Left ventricle myocardium inferior (tissue), 1 donor: Measurements from ENCODE around the gene MEGF8. TPM values are rescaled to one million over a fixed set of nuclear protein-coding genes. Genes with fewer than 3 reads are reported as not detected.

Source experiments
- DNase-seq: peaks from one replicate; pipeline ENCODE4 v3.0.0-alpha.2; 2020
- H3K27ac ChIP-seq: fragments of 200-600 bp; replicated peaks from 2 replicates; pipeline ENCODE4 v1.8.0; 2021
- H3K27me3 ChIP-seq: fragments of 200-600 bp; 2 replicates; pipeline ENCODE4 v1.8.0; 2021; ENCODE audit warnings: low read depth
- H3K36me3 ChIP-seq: fragments of 200-600 bp; 2 replicates; pipeline ENCODE4 v1.8.0; 2021
- H3K4me1 ChIP-seq: fragments of 200-600 bp; 2 replicates; pipeline ENCODE4 v1.8.0; 2021
- H3K4me3 ChIP-seq: fragments of 200-600 bp; 2 replicates; pipeline ENCODE4 v1.8.0; 2021; ENCODE audit warnings: mild to moderate bottlenecking, moderate library complexity
- H3K9me3 ChIP-seq: fragments of 200-600 bp; replicated peaks from 2 replicates; pipeline ENCODE4 v1.8.0; 2021
- intact Hi-C: fragments of 100-400 bp; cut with micrococcal nuclease; formaldehyde crosslinking; loops from one replicate; pipeline ENCODE4 v1.11.0; 2022
- total RNA-seq: library from RNA; stranded (reverse); fragmentation: NEBNext Ultra II Directional; extraction: Animal tissue kit (Norgen Biotek cat#: 25700); gene quantifications from one replicate; pipeline ENCODE4 v1.2.1, GENCODE V29; 2021
- TF ChIP-seq, protein P1 (sequence below): fragments of 200-600 bp; IDR thresholded peaks from 2 replicates; pipeline ENCODE4 v1.8.0; 2021; ENCODE audit warnings: antibody characterized with exemption, mild to moderate bottlenecking, borderline replicate concordance
- donor health status: DM: no; HTN: yes; CAD: no; lungs with severe emphysema.

MEGF8 gene
- total RNA-seq, 1 donor from 2014 or later = 34.3 TPM

DNA sequence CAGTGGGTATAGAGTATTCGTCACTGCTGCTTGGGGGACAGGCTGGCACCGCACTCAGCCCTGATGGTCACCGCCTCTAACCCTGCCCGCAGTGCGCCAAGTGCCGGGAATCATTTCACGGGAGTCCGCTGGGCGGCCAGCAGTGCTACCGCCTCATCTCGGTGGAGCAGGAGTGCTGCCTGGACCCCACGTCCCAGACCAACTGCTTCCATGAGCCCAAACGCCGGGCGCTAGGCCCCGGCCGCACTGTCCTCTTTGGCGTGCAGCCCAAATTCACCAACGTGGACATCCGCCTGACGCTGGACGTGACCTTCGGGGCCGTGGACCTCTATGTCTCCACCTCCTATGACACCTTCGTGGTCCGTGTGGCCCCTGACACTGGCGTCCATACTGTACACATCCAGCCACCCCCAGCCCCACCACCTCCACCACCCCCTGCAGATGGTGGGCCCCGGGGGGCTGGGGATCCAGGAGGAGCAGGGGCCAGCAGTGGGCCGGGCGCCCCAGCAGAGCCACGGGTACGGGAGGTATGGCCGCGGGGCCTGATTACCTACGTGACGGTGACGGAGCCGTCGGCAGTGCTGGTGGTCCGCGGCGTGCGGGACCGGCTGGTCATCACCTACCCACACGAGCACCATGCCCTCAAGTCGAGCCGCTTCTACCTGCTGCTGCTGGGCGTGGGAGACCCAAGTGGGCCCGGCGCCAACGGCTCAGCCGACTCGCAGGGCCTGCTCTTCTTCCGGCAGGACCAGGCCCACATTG lies 50.2 kb downstream of the MEGF8 start:
- TF ChIP-seq, protein P1, sequence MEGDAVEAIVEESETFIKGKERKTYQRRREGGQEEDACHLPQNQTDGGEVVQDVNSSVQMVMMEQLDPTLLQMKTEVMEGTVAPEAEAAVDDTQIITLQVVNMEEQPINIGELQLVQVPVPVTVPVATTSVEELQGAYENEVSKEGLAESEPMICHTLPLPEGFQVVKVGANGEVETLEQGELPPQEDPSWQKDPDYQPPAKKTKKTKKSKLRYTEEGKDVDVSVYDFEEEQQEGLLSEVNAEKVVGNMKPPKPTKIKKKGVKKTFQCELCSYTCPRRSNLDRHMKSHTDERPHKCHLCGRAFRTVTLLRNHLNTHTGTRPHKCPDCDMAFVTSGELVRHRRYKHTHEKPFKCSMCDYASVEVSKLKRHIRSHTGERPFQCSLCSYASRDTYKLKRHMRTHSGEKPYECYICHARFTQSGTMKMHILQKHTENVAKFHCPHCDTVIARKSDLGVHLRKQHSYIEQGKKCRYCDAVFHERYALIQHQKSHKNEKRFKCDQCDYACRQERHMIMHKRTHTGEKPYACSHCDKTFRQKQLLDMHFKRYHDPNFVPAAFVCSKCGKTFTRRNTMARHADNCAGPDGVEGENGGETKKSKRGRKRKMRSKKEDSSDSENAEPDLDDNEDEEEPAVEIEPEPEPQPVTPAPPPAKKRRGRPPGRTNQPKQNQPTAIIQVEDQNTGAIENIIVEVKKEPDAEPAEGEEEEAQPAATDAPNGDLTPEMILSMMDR = no peak
- H3K4me1 ChIP-seq = no peaks in the 10 kb centered on the region
- H3K27ac ChIP-seq = no peak overlapping the region
- peaks cover 44% of the 10 kb centered on the region for H3K36me3 ChIP-seq
- no peaks in the 10 kb centered on the region for H3K27me3 ChIP-seq
- H3K9me3 ChIP-seq = no peaks in the 10 kb centered on the region
- intact Hi-C loops = no loop called here
- no peak for DNase-seq
- no peak overlapping the region for H3K4me3 ChIP-seq

- H3K4me3 ChIP-seq = no peak overlapping the region
- no peaks in the 10 kb centered on the region for H3K9me3 ChIP-seq
- no peaks in the 10 kb centered on the region for H3K4me1 ChIP-seq
- intact Hi-C loops = no loop called here
- no peaks in the 10 kb centered on the region for H3K27me3 ChIP-seq
- no peak overlapping the region for H3K27ac ChIP-seq
- peaks cover 41% of the 10 kb centered on the region for H3K36me3 ChIP-seq
- TF ChIP-seq, protein P1 = no peak
- no peak for DNase-seq
Measured at GRCh38 chr19:42376177-42376555, 50.7 kb downstream of the MEGF8 start.

- Histone ChIP-seq H3K36me3 (peaks cover 33% of the 10 kb centered on the region), H3K4me1 (no peaks in the 10 kb centered on the region), H3K27me3 (peaks cover 7% of the 10 kb centered on the region), H3K27ac (no peak overlapping the region), H3K9me3 (no peaks in the 10 kb centered on the region), H3K4me3 (no peak overlapping the region)
- DNase-seq = no peak
- intact Hi-C loops = no loop called here
- TF ChIP-seq, protein P1 = no peak
Measured at GRCh38 chr19:42378225-42379215, 53.1 kb downstream of the MEGF8 start.

GRCh38 chr19:42380155-42380554 lies 54.7 kb downstream of the MEGF8 start:
- Histone ChIP-seq H3K36me3 (peaks cover 17% of the 10 kb centered on the region), H3K27ac (no peak overlapping the region), H3K9me3 (no peaks in the 10 kb centered on the region), H3K4me3 (no peak overlapping the region), H3K27me3 (peaks cover 12% of the 10 kb centered on the region), H3K4me1 (no peaks in the 10 kb centered on the region)
- no peak for DNase-seq
- intact Hi-C loops = no loop called here
- TF ChIP-seq, protein P1 = no peak

DNA sequence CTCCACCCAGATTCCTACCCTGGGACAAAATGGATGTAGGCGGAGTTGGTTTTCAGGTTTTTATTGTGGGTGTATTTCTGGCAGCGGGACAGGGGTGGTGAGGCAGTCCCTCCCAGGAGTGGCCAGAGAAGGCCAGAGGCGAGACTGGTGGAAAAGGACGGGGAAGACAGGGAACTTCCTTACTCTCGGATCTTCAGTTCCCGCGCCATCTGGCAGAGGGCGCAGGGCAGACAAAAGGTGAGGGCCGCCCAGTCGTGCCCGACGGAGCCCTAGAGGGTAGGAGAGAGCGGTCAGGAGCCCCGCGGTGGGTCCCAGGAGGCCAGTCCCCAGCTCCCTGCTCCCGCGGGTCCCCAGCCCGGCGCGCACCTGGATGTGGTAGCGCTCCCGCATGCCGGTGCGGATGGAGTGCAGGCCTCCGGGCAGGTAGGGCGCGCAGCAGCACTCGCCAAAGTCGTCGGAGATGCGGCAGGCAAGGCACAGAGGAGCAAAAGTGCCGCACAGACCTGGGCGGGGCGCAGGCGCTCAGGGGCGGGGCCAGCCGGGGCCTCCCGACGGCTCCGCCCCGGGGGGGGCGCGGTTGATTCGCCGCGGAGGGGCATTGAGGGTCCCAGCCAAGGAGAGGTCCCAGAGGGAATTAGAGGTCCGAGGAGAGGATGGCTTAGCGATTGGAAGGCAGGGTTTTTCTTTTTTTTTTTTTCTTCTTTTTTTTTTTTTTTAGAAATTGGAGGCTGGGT lies 61.7 kb downstream of the MEGF8 start:
- peak; percentile 53 for DNase-seq
- H3K27me3 ChIP-seq = peaks cover 55% of the 10 kb centered on the region
- no peaks in the 10 kb centered on the region for H3K36me3 ChIP-seq
- no peaks in the 10 kb centered on the region for H3K9me3 ChIP-seq
- TF ChIP-seq, protein P1 = peak; percentile 64
- H3K4me3 ChIP-seq = peak overlapping the region; percentile 67
- peaks cover 10% of the 10 kb centered on the region for H3K4me1 ChIP-seq
- intact Hi-C loops = no loop called here
- H3K27ac ChIP-seq = peak overlapping the region; percentile 55
